Neural cell (in vitro differentiated cells): ENCODE data around the gene PACSIN2. TPM values are rescaled to one million over a fixed set of nuclear protein-coding genes. Genes with fewer than 3 reads are reported as not detected.

Experiments used
- H2AFZ ChIP-seq: fragments of 200-600, 300-800 bp; sonication (generic), shearing (Covaris generic); 2 replicates; pipeline ENCODE4 v1.6.0; 2014; ENCODE audit warnings: low read depth, mild to moderate bottlenecking, antibody characterized with exemption, low read length, moderate library complexity
- H3F3A ChIP-seq: fragments of 200-600 bp; shearing (Covaris generic); 2 replicates; pipeline ENCODE4 v1.6.1; 2016; ENCODE audit warnings: mild to moderate bottlenecking, moderate library complexity, mixed read lengths, antibody characterized with exemption, low read length; ENCODE audit not compliant: insufficient read depth, poor library complexity, severe bottlenecking
- H3K27ac ChIP-seq: fragments of 200-600, 300-800 bp; sonication (generic), shearing (Covaris generic); 2 replicates; pipeline ENCODE4 v1.5.1; 2014; ENCODE audit warnings: mild to moderate bottlenecking, low read length, moderate library complexity
- H3K27me3 ChIP-seq: fragments of 300-800, 200-600 bp; sonication (generic), shearing (Covaris generic); 2 replicates; pipeline ENCODE4 v1.6.0; 2014; ENCODE audit warnings: mild to moderate bottlenecking, low read depth, low read length, moderate library complexity; ENCODE audit not compliant: insufficient read depth
- H3K36me3 ChIP-seq: fragments of 300-800, 200-600 bp; sonication (generic), shearing (Covaris generic); 2 replicates; pipeline ENCODE4 v1.5.1; 2014; ENCODE audit warnings: mild to moderate bottlenecking, antibody characterized with exemption, low read length, moderate library complexity; ENCODE audit not compliant: insufficient read depth
- H3K4me2 ChIP-seq: fragments of 300-800, 200-600 bp; sonication (generic), shearing (Covaris generic); 2 replicates; pipeline ENCODE4 v1.6.0; 2014; ENCODE audit warnings: mild to moderate bottlenecking, low read length
- H3K4me3 ChIP-seq: fragments of 300-800, 200-600 bp; sonication (generic), shearing (Covaris generic); 2 replicates; pipeline ENCODE4 v1.5.1; 2014; ENCODE audit warnings: mild to moderate bottlenecking, low read length, moderate library complexity
- H3K79me2 ChIP-seq: fragments of 200-600 bp; shearing (Covaris generic); replicated peaks from 2 replicates; pipeline ENCODE4 v1.6.0; 2014; ENCODE audit warnings: mild to moderate bottlenecking, low read length, moderate library complexity; ENCODE audit not compliant: insufficient read depth
- H3K9ac ChIP-seq: fragments of 300-800, 200-600 bp; sonication (generic), shearing (Covaris generic); 2 replicates; pipeline ENCODE4 v1.6.1; 2016; ENCODE audit warnings: mild to moderate bottlenecking, low read length, mixed read lengths
- H3K9me2 ChIP-seq: fragments of 200-600 bp; shearing (Covaris generic); 2 replicates; pipeline ENCODE4 v1.6.1; 2016; ENCODE audit warnings: mild to moderate bottlenecking, low read length, mixed read lengths; ENCODE audit not compliant: insufficient read depth
- H3K9me3 ChIP-seq: fragments of 200-600, 300-800 bp; sonication (generic), shearing (Covaris generic); 2 replicates; pipeline ENCODE4 v1.6.1; 2016; ENCODE audit warnings: mild to moderate bottlenecking, mixed run types, low read length, moderate library complexity, mixed read lengths
- H4K20me1 ChIP-seq: fragments of 200-600 bp; shearing (Covaris generic); 2 replicates; pipeline ENCODE4 v1.6.1; 2016; ENCODE audit warnings: mild to moderate bottlenecking, mixed run types; ENCODE audit not compliant: insufficient read depth
- CTCF ChIP-seq: fragments of 450-650 bp; IDR thresholded peaks from 2 replicates; pipeline ENCODE4 v1.5.1; 2014; ENCODE audit warnings: antibody characterized with exemption, mild to moderate bottlenecking, moderate library complexity; ENCODE audit not compliant: poor library complexity, severe bottlenecking
- EP300 ChIP-seq: fragments of 450-650 bp; conservative IDR thresholded peaks from 2 replicates; pipeline ENCODE4 v1.6.1; 2014; ENCODE audit warnings: antibody characterized with exemption, mild to moderate bottlenecking, moderate library complexity; ENCODE audit not compliant: poor library complexity, severe bottlenecking
- EZH2 ChIP-seq: fragments of 200-600, 300-800 bp; shearing (Covaris generic), sonication (generic); IDR thresholded peaks from 2 replicates; pipeline ENCODE4 v1.6.1; 2014; ENCODE audit warnings: antibody characterized with exemption, low read length, borderline replicate concordance, mild to moderate bottlenecking; ENCODE audit not compliant: insufficient read depth, poor library complexity, severe bottlenecking
- MXI1 ChIP-seq: fragments of 450-650 bp; conservative IDR thresholded peaks from 2 replicates; pipeline ENCODE4 v1.6.1; 2014; ENCODE audit warnings: antibody characterized with exemption, mild to moderate bottlenecking; ENCODE audit not compliant: poor library complexity, severe bottlenecking
- POLR2AphosphoS5 ChIP-seq: IDR thresholded peaks from 2 replicates; pipeline ENCODE4 v1.6.1; 2012
- RAD21 ChIP-seq: fragments of 450-650 bp; conservative IDR thresholded peaks from 2 replicates; pipeline ENCODE4 v1.6.1; 2014; ENCODE audit warnings: antibody characterized with exemption, mild to moderate bottlenecking, moderate library complexity
- REST ChIP-seq: IDR thresholded peaks from 2 replicates; pipeline ENCODE4 v1.6.1; 2012; ENCODE audit warnings: borderline replicate concordance
- SMC3 ChIP-seq: fragments of 450-650 bp; conservative IDR thresholded peaks from 2 replicates; pipeline ENCODE4 v1.6.1; 2014; ENCODE audit warnings: antibody characterized with exemption, mild to moderate bottlenecking, moderate library complexity; ENCODE audit not compliant: poor library complexity
- TAF1 ChIP-seq: IDR thresholded peaks from 2 replicates; pipeline ENCODE4 v1.6.1; 2012; ENCODE audit warnings: low read depth
- polyA plus RNA-seq: library from polyadenylated mRNA; depleted of rRNA; stranded (reverse); fragments of >200 nt; gene quantifications from 2 replicates; pipeline ENCODE4 v1.2.3, GENCODE V29; 2014

The PACSIN2 gene
- polyA plus RNA-seq, 1 donor from 2014 or later: 47.2 TPM

- H3F3A ChIP-seq: no peaks in the 10 kb centered on the region
- no peak overlapping the region for H3K4me3 ChIP-seq
- H3K9me2 ChIP-seq: no peaks in the 10 kb centered on the region
- H4K20me1 ChIP-seq: no peaks in the 10 kb centered on the region
- no peak overlapping the region for H3K27ac ChIP-seq
- TF ChIP-seq TAF1: no peak
- TF ChIP-seq EP300: no peak
- no peak for TF ChIP-seq REST
- TF ChIP-seq CTCF: no peak
- no peak for TF ChIP-seq MXI1
- TF ChIP-seq EZH2: no peak
- no peak for TF ChIP-seq RAD21
- no peak for TF ChIP-seq POLR2AphosphoS5
- no peak for TF ChIP-seq SMC3
- H2AFZ ChIP-seq: no peak overlapping the region
- H3K27me3 ChIP-seq: no peaks in the 10 kb centered on the region
- no peaks in the 10 kb centered on the region for H3K9me3 ChIP-seq
- peaks cover 26% of the 10 kb centered on the region for H3K79me2 ChIP-seq
- no peak overlapping the region for H3K4me2 ChIP-seq
- H3K9ac ChIP-seq: no peak overlapping the region
- H3K36me3 ChIP-seq: no peaks in the 10 kb centered on the region
Observed at GRCh38 chr22:43001271-43002201, 13.4 kb downstream of the PACSIN2 start.

- H3K9ac ChIP-seq: no peak overlapping the region
- TF ChIP-seq SMC3 (no peak), POLR2AphosphoS5 (no peak), CTCF (no peak), EZH2 (no peak), MXI1 (no peak), REST (no peak), EP300 (no peak), TAF1 (no peak), RAD21 (no peak)
- no peaks in the 10 kb centered on the region for H3K36me3 ChIP-seq
- no peaks in the 10 kb centered on the region for H4K20me1 ChIP-seq
- peaks cover 19% of the 10 kb centered on the region for H3K79me2 ChIP-seq
- no peaks in the 10 kb centered on the region for H3K27me3 ChIP-seq
- no peaks in the 10 kb centered on the region for H3F3A ChIP-seq
- no peak overlapping the region for H3K4me3 ChIP-seq
- H3K27ac ChIP-seq: no peak overlapping the region
- no peaks in the 10 kb centered on the region for H3K9me2 ChIP-seq
- no peak overlapping the region for H3K4me2 ChIP-seq
- H2AFZ ChIP-seq: no peak overlapping the region
- H3K9me3 ChIP-seq: no peaks in the 10 kb centered on the region
Observed at GRCh38 chr22:43000441-43001175, 14.3 kb downstream of the PACSIN2 start.
